HepG2 (cell line): ENCODE results near the gene GBP6. TPM values are rescaled to one million over a fixed set of nuclear protein-coding genes. Genes with fewer than 3 reads are reported as not detected.

Source experiments
- ATF1 ChIP-seq: IDR thresholded peaks from 2 replicates; pipeline ENCODE4 v1.6.1; 2016; ENCODE audit warnings: mild to moderate bottlenecking, control low read depth
- BHLHE40 ChIP-seq: IDR thresholded peaks from 2 replicates; pipeline ENCODE4 v1.6.1; 2011; ENCODE audit warnings: low read length, improper control_type of control experiment
- GATAD2A ChIP-seq: IDR thresholded peaks from 2 replicates; pipeline ENCODE4 v1.6.1; 2016
- HOXA7 ChIP-seq: sonication (generic); formaldehyde crosslinking; IDR thresholded peaks from 2 replicates; pipeline ENCODE4 v1.8.1; 2022; ENCODE audit warnings: mild to moderate bottlenecking, missing genetic modification reagents, moderate library complexity
- MAFF ChIP-seq: IDR thresholded peaks from 2 replicates; pipeline ENCODE4 v1.6.1; 2011; ENCODE audit warnings: low read depth, low read length, improper control_type of control experiment
- NAIF1 ChIP-seq: sonication (generic); formaldehyde crosslinking; IDR thresholded peaks from 2 replicates; pipeline ENCODE4 v1.5.0; 2020; ENCODE audit warnings: mild to moderate bottlenecking, missing genetic modification reagents, borderline replicate concordance
- POLR2AphosphoS2 ChIP-seq: IDR thresholded peaks from 2 replicates; pipeline ENCODE4 v1.6.1; 2011; ENCODE audit warnings: low read depth, low read length, improper control_type of control experiment
- SIN3A ChIP-seq: IDR thresholded peaks from 2 replicates; pipeline ENCODE4 v1.6.1; 2011; ENCODE audit warnings: low read depth, mild to moderate bottlenecking, control low read depth, low read length, borderline replicate concordance
- SMC3 ChIP-seq: IDR thresholded peaks from 2 replicates; pipeline ENCODE4 v1.6.1; 2011; ENCODE audit warnings: low read length, improper control_type of control experiment
- TBP ChIP-seq: sonication (generic); formaldehyde crosslinking; IDR thresholded peaks from 2 replicates; pipeline ENCODE4 v1.5.0; 2020; ENCODE audit warnings: missing genetic modification reagents
- THAP8 ChIP-seq: sonication (generic); formaldehyde crosslinking; IDR thresholded peaks from 2 replicates; pipeline ENCODE4 v1.5.1; 2020; ENCODE audit warnings: missing genetic modification reagents, mild to moderate bottlenecking, borderline replicate concordance
- ZNF232 ChIP-seq: sonication (generic); formaldehyde crosslinking; IDR thresholded peaks from 2 replicates; pipeline ENCODE4 v1.4.0; 2020; ENCODE audit warnings: missing genetic modification reagents, borderline replicate concordance
- ZNF260 ChIP-seq: sonication (generic); formaldehyde crosslinking; IDR thresholded peaks from 2 replicates; pipeline ENCODE4 v1.4.0; 2020; ENCODE audit warnings: missing genetic modification reagents, low read depth, mild to moderate bottlenecking, borderline replicate concordance
- ZNF503 ChIP-seq: sonication (generic); formaldehyde crosslinking; IDR thresholded peaks from 2 replicates; pipeline ENCODE4 v1.4.0; 2020; ENCODE audit warnings: missing genetic modification reagents
- ZNF562 ChIP-seq: sonication (generic); formaldehyde crosslinking; IDR thresholded peaks from 2 replicates; pipeline ENCODE4 v1.8.0; 2022; ENCODE audit warnings: missing genetic modification reagents, borderline replicate concordance
- ZNF619 ChIP-seq: sonication (generic); formaldehyde crosslinking; IDR thresholded peaks from 2 replicates; pipeline ENCODE4 v1.4.0; 2020; ENCODE audit warnings: mild to moderate bottlenecking, missing genetic modification reagents
- ZNF768 ChIP-seq: sonication (generic); formaldehyde crosslinking; IDR thresholded peaks from 2 replicates; pipeline ENCODE4 v1.4.0; 2020; ENCODE audit warnings: missing genetic modification reagents
- ZNF782 ChIP-seq: sonication (generic); formaldehyde crosslinking; IDR thresholded peaks from 2 replicates; pipeline ENCODE4 v1.4.0; 2020; ENCODE audit warnings: missing genetic modification reagents, mild to moderate bottlenecking, borderline replicate concordance
- ZSCAN29 ChIP-seq: sonication (generic); formaldehyde crosslinking; conservative IDR thresholded peaks from 2 replicates; pipeline ENCODE4 v1.4.0; 2020; ENCODE audit warnings: mild to moderate bottlenecking, missing genetic modification reagents
- polyA plus RNA-seq, 8 experiments: library from polyadenylated mRNA; depleted of rRNA in 3 of 8; stranded (reverse) in 7 of 8; unstranded in 1 of 8; fragments of >200 nt; fragmentation: Illumina TruSeq in 4 of 8; extraction: Trizol in 4 of 8; gene quantifications; 2 replicates each; pipeline versions ENCODE4 v1.2.1 to v1.2.3, GENCODE V29; 2011 to 2016; ENCODE audit warnings: low read depth in 4 of 8, missing spikeins in 1 of 8, mixed read lengths in 1 of 8; ENCODE audit not compliant: insufficient read depth in 1 of 8
- total RNA-seq, 5 experiments: library from RNA; depleted of rRNA; stranded (reverse); fragments of >200 nt; fragmentation: Illumina TruSeq; extraction: Trizol; gene quantifications; 2 replicates each; pipeline ENCODE4 v1.2.3, GENCODE V29; 2016; ENCODE audit warnings: low read depth in 1 of 5
- TF ChIP-seq, protein P1 (sequence below): sonication (generic); formaldehyde crosslinking; IDR thresholded peaks from 2 replicates; pipeline ENCODE4 v1.5.0; 2020; ENCODE audit warnings: missing genetic modification reagents
- TF ChIP-seq, protein P2 (sequence below): IDR thresholded peaks from 2 replicates; pipeline ENCODE4 v1.6.1; 2016
- TF ChIP-seq, protein P3 (sequence below): sonication (generic); formaldehyde crosslinking; IDR thresholded peaks from 2 replicates; pipeline ENCODE4 v1.5.0; 2020; ENCODE audit warnings: mild to moderate bottlenecking, missing genetic modification reagents, borderline replicate concordance

Gene GBP6
- total and polyA plus RNA-seq, 2 of the 13 experiments (the other 11 are each of a cell fraction or from before 2014, with no cell fraction given): not detected

DNA sequence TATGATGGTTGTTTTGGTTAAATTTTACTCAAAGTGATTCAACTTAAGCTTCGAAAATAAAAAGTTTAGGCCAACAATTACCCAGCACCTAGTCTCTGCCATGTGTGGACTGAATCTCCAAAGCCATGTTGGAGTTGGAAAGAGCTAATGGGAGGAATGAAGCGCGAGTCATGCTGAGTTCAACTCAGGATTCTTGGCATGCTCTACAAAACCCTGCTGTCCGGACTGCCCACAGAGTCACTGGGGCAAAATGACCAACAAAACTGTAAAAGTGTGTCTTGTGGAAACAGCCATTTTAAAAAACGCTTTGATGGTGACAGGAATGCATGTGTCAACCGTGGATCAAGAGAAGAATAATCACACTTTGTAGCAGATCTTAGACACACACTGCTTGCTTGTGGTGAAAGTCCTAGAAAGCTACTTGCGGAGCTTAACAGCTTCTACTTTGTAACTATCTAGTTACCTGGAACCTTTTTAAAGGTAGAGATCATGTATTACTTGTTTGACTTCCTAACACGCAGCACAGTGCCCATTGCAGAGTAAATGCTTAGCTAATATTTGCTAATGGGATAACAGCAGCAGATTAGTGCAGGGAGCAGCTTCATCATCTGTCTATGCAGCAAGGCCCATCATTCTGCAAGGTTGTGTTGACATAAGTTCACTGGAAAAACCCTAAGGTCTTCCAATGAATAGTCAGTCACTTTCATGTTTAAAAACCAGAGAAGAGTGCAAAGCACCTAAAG, 7.0 kb upstream of the GBP6 start (continued):
- no peak for TF ChIP-seq ZNF260 (CRISPR knock-in tag)
- TF ChIP-seq ZSCAN29 (CRISPR knock-in tag): no peak
- TF ChIP-seq BHLHE40: no peak
- peak; percentile 64; the same call in 1 of the 2 replicates for TF ChIP-seq ATF1 (CRISPR knock-in tag)
- TF ChIP-seq SMC3: no peak
- TF ChIP-seq ZNF619 (CRISPR knock-in tag): no peak
- TF ChIP-seq THAP8: no peak
- TF ChIP-seq ZNF503 (CRISPR knock-in tag): peak; percentile 96
- no peak for TF ChIP-seq POLR2AphosphoS2
- no peak for TF ChIP-seq SIN3A
- TF ChIP-seq, protein P1, sequence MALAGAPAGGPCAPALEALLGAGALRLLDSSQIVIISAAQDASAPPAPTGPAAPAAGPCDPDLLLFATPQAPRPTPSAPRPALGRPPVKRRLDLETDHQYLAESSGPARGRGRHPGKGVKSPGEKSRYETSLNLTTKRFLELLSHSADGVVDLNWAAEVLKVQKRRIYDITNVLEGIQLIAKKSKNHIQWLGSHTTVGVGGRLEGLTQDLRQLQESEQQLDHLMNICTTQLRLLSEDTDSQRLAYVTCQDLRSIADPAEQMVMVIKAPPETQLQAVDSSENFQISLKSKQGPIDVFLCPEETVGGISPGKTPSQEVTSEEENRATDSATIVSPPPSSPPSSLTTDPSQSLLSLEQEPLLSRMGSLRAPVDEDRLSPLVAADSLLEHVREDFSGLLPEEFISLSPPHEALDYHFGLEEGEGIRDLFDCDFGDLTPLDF (CRISPR knock-in tag): no peak
- TF ChIP-seq ZNF768: no peak
- TF ChIP-seq, protein P2, sequence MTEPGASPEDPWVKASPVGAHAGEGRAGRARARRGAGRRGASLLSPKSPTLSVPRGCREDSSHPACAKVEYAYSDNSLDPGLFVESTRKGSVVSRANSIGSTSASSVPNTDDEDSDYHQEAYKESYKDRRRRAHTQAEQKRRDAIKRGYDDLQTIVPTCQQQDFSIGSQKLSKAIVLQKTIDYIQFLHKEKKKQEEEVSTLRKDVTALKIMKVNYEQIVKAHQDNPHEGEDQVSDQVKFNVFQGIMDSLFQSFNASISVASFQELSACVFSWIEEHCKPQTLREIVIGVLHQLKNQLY (CRISPR knock-in tag): peak; percentile 83; the same call in 1 of the 2 replicates
- no peak for TF ChIP-seq HOXA7 (CRISPR knock-in tag)
- peak; percentile 78 for TF ChIP-seq GATAD2A (CRISPR knock-in tag)
- TF ChIP-seq MAFF: no peak
- no peak for TF ChIP-seq ZNF782 (CRISPR knock-in tag)
- no peak for TF ChIP-seq ZNF562 (CRISPR knock-in tag)
- TF ChIP-seq ZNF232: peak; percentile 95
- TF ChIP-seq NAIF1 (CRISPR knock-in tag): no peak
- no peak for TF ChIP-seq TBP (CRISPR knock-in tag)
- TF ChIP-seq, protein P3, sequence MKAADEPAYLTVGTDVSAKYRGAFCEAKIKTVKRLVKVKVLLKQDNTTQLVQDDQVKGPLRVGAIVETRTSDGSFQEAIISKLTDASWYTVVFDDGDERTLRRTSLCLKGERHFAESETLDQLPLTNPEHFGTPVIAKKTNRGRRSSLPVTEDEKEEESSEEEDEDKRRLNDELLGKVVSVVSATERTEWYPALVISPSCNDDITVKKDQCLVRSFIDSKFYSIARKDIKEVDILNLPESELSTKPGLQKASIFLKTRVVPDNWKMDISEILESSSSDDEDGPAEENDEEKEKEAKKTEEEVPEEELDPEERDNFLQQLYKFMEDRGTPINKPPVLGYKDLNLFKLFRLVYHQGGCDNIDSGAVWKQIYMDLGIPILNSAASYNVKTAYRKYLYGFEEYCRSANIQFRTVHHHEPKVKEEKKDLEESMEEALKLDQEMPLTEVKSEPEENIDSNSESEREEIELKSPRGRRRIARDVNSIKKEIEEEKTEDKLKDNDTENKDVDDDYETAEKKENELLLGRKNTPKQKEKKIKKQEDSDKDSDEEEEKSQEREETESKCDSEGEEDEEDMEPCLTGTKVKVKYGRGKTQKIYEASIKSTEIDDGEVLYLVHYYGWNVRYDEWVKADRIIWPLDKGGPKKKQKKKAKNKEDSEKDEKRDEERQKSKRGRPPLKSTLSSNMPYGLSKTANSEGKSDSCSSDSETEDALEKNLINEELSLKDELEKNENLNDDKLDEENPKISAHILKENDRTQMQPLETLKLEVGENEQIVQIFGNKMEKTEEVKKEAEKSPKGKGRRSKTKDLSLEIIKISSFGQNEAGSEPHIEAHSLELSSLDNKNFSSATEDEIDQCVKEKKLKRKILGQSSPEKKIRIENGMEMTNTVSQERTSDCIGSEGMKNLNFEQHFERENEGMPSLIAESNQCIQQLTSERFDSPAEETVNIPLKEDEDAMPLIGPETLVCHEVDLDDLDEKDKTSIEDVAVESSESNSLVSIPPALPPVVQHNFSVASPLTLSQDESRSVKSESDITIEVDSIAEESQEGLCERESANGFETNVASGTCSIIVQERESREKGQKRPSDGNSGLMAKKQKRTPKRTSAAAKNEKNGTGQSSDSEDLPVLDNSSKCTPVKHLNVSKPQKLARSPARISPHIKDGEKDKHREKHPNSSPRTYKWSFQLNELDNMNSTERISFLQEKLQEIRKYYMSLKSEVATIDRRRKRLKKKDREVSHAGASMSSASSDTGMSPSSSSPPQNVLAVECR (CRISPR knock-in tag): no peak; the same call in 1 of the 2 replicates
